OCI-LY7 (cell line): Measurements from ENCODE around the gene COX17.

Experiments used
- EZH2phosphoT487 ChIP-seq: fragments of 200-600 bp; sonication (generic); IDR thresholded peaks from 2 replicates; pipeline ENCODE4 v1.6.1; 2018; ENCODE audit warnings: low read depth, borderline replicate concordance, mild to moderate bottlenecking, mixed run types, antibody characterized with exemption, low read length, moderate library complexity, mixed read lengths
- TF ChIP-seq, protein P1 (sequence below): fragments of 200-600 bp; sonication (generic); conservative IDR thresholded peaks from 2 replicates; pipeline ENCODE4 v1.5.1; 2014; ENCODE audit warnings: mild to moderate bottlenecking, antibody characterized with exemption, low read length, moderate library complexity, mixed read lengths

GRCh38 chr3:119675188-119675874 is 1.9 kb downstream of the COX17 start:
- TF ChIP-seq, protein P1, sequence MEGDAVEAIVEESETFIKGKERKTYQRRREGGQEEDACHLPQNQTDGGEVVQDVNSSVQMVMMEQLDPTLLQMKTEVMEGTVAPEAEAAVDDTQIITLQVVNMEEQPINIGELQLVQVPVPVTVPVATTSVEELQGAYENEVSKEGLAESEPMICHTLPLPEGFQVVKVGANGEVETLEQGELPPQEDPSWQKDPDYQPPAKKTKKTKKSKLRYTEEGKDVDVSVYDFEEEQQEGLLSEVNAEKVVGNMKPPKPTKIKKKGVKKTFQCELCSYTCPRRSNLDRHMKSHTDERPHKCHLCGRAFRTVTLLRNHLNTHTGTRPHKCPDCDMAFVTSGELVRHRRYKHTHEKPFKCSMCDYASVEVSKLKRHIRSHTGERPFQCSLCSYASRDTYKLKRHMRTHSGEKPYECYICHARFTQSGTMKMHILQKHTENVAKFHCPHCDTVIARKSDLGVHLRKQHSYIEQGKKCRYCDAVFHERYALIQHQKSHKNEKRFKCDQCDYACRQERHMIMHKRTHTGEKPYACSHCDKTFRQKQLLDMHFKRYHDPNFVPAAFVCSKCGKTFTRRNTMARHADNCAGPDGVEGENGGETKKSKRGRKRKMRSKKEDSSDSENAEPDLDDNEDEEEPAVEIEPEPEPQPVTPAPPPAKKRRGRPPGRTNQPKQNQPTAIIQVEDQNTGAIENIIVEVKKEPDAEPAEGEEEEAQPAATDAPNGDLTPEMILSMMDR, result no peak
- TF ChIP-seq EZH2phosphoT487, result no peak
